Measurements from ENCODE around the gene BNIP2. TPM values are rescaled to one million over a fixed set of nuclear protein-coding genes. Genes with fewer than 3 reads are reported as not detected.

Gene BNIP2
- total RNA-seq, 2 experiments from 2014 or later = 65.3 to 108 TPM

- intact Hi-C loops (cut with micrococcal nuclease; ENCODE audit: unreplicated experiment) = no loop called here
- Histone ChIP-seq H3K9me3 (ENCODE audit: low read length) (no peaks in the 10 kb centered on the region), H3K27ac (ENCODE audit: low read depth, low read length, poor library complexity, severe bottlenecking) (no peak overlapping the region), H3K36me3 (ENCODE audit: insufficient read depth, low read length) (no peaks in the 10 kb centered on the region), H3K9me2 (ENCODE audit: insufficient read depth, low read length) (no peaks in the 10 kb centered on the region), H2AFZ (ENCODE audit: low read length) (no peak overlapping the region), H3K79me2 (ENCODE audit: insufficient read depth, low read depth, low read length) (no peaks in the 10 kb centered on the region), H3K4me2 (ENCODE audit: low read length) (no peak overlapping the region), H3K4me1 (ENCODE audit: insufficient read depth, low read length, poor library complexity, severe bottlenecking) (no peaks in the 10 kb centered on the region), H3K4me3 (ENCODE audit: low read depth, low read length, poor library complexity, severe bottlenecking) (no peak overlapping the region), H4K20me1 (ENCODE audit: insufficient read depth, low read length) (no peaks in the 10 kb centered on the region)
- no peak for TF ChIP-seq EZH2phosphoT487 (IDR thresholded peaks at IDR 0.05; ENCODE audit: borderline replicate concordance, low read depth, low read length)
- TF ChIP-seq CTCF (conservative IDR thresholded peaks at IDR 0.05; ENCODE audit: low read length) = no peak
- ChIA-PET CTCF (ENCODE audit: unreplicated experiment) (no interaction called here), POLR2A (interaction anchor here (0.6 kb wide), 1 partner anchor 15 kb away, joined by 4 read pairs; no protein-coding TSS in a partner anchor)
- DNase-seq (ENCODE audit: low spot score) = no peak
- no TSS peak for BruUV-seq (replicated peaks)
Measured at GRCh38 chr15:59713177-59713576, 24.1 kb upstream of the BNIP2 start.

- intact Hi-C loops (cut with micrococcal nuclease; ENCODE audit: unreplicated experiment) = no loop called here
- no TSS peak for BruUV-seq (replicated peaks)
- Histone ChIP-seq H3K9me2 (ENCODE audit: insufficient read depth, low read length) (no peaks in the 10 kb centered on the region), H3K79me2 (ENCODE audit: insufficient read depth, low read depth, low read length) (no peaks in the 10 kb centered on the region), H3K9me3 (ENCODE audit: low read length) (no peaks in the 10 kb centered on the region; the same call in 1 of the 2 replicates), H2AFZ (ENCODE audit: low read length) (no peak overlapping the region), H3K27ac (ENCODE audit: low read depth, low read length, poor library complexity, severe bottlenecking) (no peak overlapping the region), H3K4me2 (ENCODE audit: low read length) (no peak overlapping the region), H4K20me1 (ENCODE audit: insufficient read depth, low read length) (no peaks in the 10 kb centered on the region), H3K4me1 (ENCODE audit: insufficient read depth, low read length, poor library complexity, severe bottlenecking) (no peaks in the 10 kb centered on the region), H3K4me3 (ENCODE audit: low read depth, low read length, poor library complexity, severe bottlenecking) (no peak overlapping the region), H3K36me3 (ENCODE audit: insufficient read depth, low read length) (no peaks in the 10 kb centered on the region)
- CTCF ChIA-PET (ENCODE audit: unreplicated experiment) = no interaction called here
- POLR2A ChIA-PET = interaction anchor here (0.5 to 0.6 kb wide), 2 partner anchors 118 to 576 kb away, joined by 3 to 8 read pairs; no protein-coding TSS in a partner anchor
- no peak for TF ChIP-seq CTCF (conservative IDR thresholded peaks at IDR 0.05; ENCODE audit: low read length)
- DNase-seq (ENCODE audit: low spot score) = no peak
Measured at GRCh38 chr15:59711451-59712243, 22.5 kb upstream of the BNIP2 start.

- no peak for DNase-seq (ENCODE audit: low spot score)
- POLR2A ChIA-PET = no interaction called here
- intact Hi-C loops (cut with micrococcal nuclease; ENCODE audit: unreplicated experiment) = no loop called here
- CTCF ChIA-PET (ENCODE audit: unreplicated experiment) = no interaction called here
- no peak overlapping the region for H3K27ac ChIP-seq (ENCODE audit: low read depth, low read length, poor library complexity, severe bottlenecking)
- H3K79me2 ChIP-seq (ENCODE audit: insufficient read depth, low read depth, low read length) = no peaks in the 10 kb centered on the region
- no peaks in the 10 kb centered on the region for H3K36me3 ChIP-seq (ENCODE audit: insufficient read depth, low read length)
- no peak for TF ChIP-seq EZH2phosphoT487 (IDR thresholded peaks at IDR 0.05; ENCODE audit: borderline replicate concordance, low read depth, low read length)
- TF ChIP-seq CTCF (conservative IDR thresholded peaks at IDR 0.05; ENCODE audit: low read length) = no peak
- H2AFZ ChIP-seq (ENCODE audit: low read length) = no peak overlapping the region
- H3K4me3 ChIP-seq (ENCODE audit: low read depth, low read length, poor library complexity, severe bottlenecking) = no peak overlapping the region
- no peak overlapping the region for H3K4me2 ChIP-seq (ENCODE audit: low read length)
- H4K20me1 ChIP-seq (ENCODE audit: insufficient read depth, low read length) = no peaks in the 10 kb centered on the region
- no peaks in the 10 kb centered on the region for H3K4me1 ChIP-seq (ENCODE audit: insufficient read depth, low read length, poor library complexity, severe bottlenecking)
- H3K9me2 ChIP-seq (ENCODE audit: insufficient read depth, low read length) = no peaks in the 10 kb centered on the region
- H3K9me3 ChIP-seq (ENCODE audit: low read length) = no peaks in the 10 kb centered on the region; the same call in 1 of the 2 replicates
- BruUV-seq (replicated peaks) = no TSS peak
Measured at GRCh38 chr15:59707619-59708018, 18.5 kb upstream of the BNIP2 start.
